PC-3 (cell line): ENCODE measurements around the gene AMPD3. TPM values are rescaled to one million over a fixed set of nuclear protein-coding genes. Genes with fewer than 3 reads are reported as not detected.

Experiments used
- ATAC-seq: fragments of 200-7000 bp; cut with Tn5 transposase; 2 replicates; pipeline ENCODE4 v1.9.1; 2020; ENCODE audit warnings: mild to moderate bottlenecking, moderate library complexity
- BruUV-seq: library from RNA; stranded (reverse); fragments of 400-500 nt; replicated peaks from 2 replicates; lab custom pipeline; 2021; lab: Mats Ljungman, UMichigan
- CTCF ChIA-PET: fragments of 300-600 bp; sonication (Branson Sonifier 250); formaldehyde crosslinking; loops from one replicate; lab custom pipeline; 2022; ENCODE audit warnings: antibody characterized with exemption; lab: Charles Lee
- POLR2A ChIA-PET: fragments of 300-600 bp; sonication (Branson Sonifier 250); formaldehyde crosslinking; loops from one replicate; lab custom pipeline; 2022; ENCODE audit warnings: antibody characterized with exemption; ENCODE audit not compliant: unreplicated experiment; lab: Charles Lee
- DNase-seq: peaks from one replicate; pipeline ENCODE4 v3.0.0-alpha.2; 2015
- H2AFZ ChIP-seq: fragments of 300-600 bp; sonication (generic); 2 replicates; pipeline ENCODE4 v1.6.0; 2016; ENCODE audit warnings: antibody characterized with exemption, low read length
- H3F3A ChIP-seq: fragments of 300-600 bp; sonication (generic); one replicate; pipeline ENCODE4 v1.6.0; 2017; ENCODE audit warnings: antibody characterized with exemption, low read length, control low read depth, mild to moderate bottlenecking; ENCODE audit not compliant: unreplicated experiment
- H3K27ac ChIP-seq: fragments of 300-600 bp; sonication (generic); 2 replicates; pipeline ENCODE4 v1.5.1; 2016; ENCODE audit warnings: mild to moderate bottlenecking, low read length
- H3K27me3 ChIP-seq: fragments of 300-600 bp; sonication (generic); 2 replicates; pipeline ENCODE4 v1.6.1; 2016; ENCODE audit warnings: low read length, mixed read lengths
- H3K36me3 ChIP-seq: fragments of 300-600 bp; sonication (generic); 2 replicates; pipeline ENCODE4 v1.6.1; 2016; ENCODE audit warnings: low read depth, mixed run types, low read length, mixed read lengths
- H3K4me1 ChIP-seq: fragments of 300-600 bp; sonication (generic); 2 replicates; pipeline ENCODE4 v1.5.1; 2016; ENCODE audit warnings: low read length; ENCODE audit not compliant: insufficient read depth
- H3K4me2 ChIP-seq: fragments of 300-600 bp; sonication (generic); 2 replicates; pipeline ENCODE4 v1.6.0; 2016; ENCODE audit warnings: low read length
- H3K4me3 ChIP-seq: fragments of 300-600 bp; sonication (generic); 2 replicates; pipeline ENCODE4 v1.5.1; 2016; ENCODE audit warnings: mild to moderate bottlenecking, low read length, mixed read lengths
- H3K79me2 ChIP-seq: fragments of 300-600 bp; sonication (generic); 2 replicates; pipeline ENCODE4 v1.6.1; 2017; ENCODE audit warnings: low read length, mixed read lengths
- H3K9ac ChIP-seq: fragments of 300-600 bp; sonication (generic); 2 replicates; pipeline ENCODE4 v1.6.0; 2016; ENCODE audit warnings: mild to moderate bottlenecking, low read length
- H3K9me2 ChIP-seq: fragments of 300-600 bp; sonication (generic); replicated peaks from 2 replicates; pipeline ENCODE4 v1.6.1; 2016; ENCODE audit warnings: mixed run types, low read length, mixed read lengths
- H3K9me3 ChIP-seq: fragments of 300-600 bp; sonication (generic); 2 replicates; pipeline ENCODE4 v1.6.1; 2016; ENCODE audit warnings: low read length, mixed read lengths
- H4K20me1 ChIP-seq: fragments of 300-600 bp; sonication (generic); 2 replicates; pipeline ENCODE4 v1.6.1; 2016; ENCODE audit warnings: low read length, mixed read lengths
- EZH2 ChIP-seq: fragments of 300-600 bp; sonication (generic); IDR thresholded peaks from one replicate; pipeline ENCODE4 v1.6.1; 2017; ENCODE audit warnings: antibody characterized with exemption, mild to moderate bottlenecking, low read length; ENCODE audit not compliant: unreplicated experiment
- EZH2phosphoT487 ChIP-seq: fragments of 300-600 bp; sonication (generic); IDR thresholded peaks from 2 replicates; pipeline ENCODE4 v1.6.1; 2018; ENCODE audit warnings: mild to moderate bottlenecking, antibody characterized with exemption, low read length, borderline replicate concordance
- intact Hi-C: fragments of 100-400 bp; cut with micrococcal nuclease; formaldehyde crosslinking; loops from 2 replicates; pipeline ENCODE4 v1.9.0; 2023
- total RNA-seq: library from RNA; depleted of rRNA; stranded (reverse); fragments of >200 nt; gene quantifications from 2 replicates; pipeline ENCODE4 v1.2.3, GENCODE V29; 2014
- TF ChIP-seq, protein P1 (sequence below): fragments of 300-600 bp; sonication (generic); conservative IDR thresholded peaks from 2 replicates; pipeline ENCODE4 v1.5.1; 2017; ENCODE audit warnings: antibody characterized with exemption, low read depth, mild to moderate bottlenecking, low read length

The AMPD3 gene
- total RNA-seq, 1 experiment from 2014 or later, result 11.8 TPM

DNA sequence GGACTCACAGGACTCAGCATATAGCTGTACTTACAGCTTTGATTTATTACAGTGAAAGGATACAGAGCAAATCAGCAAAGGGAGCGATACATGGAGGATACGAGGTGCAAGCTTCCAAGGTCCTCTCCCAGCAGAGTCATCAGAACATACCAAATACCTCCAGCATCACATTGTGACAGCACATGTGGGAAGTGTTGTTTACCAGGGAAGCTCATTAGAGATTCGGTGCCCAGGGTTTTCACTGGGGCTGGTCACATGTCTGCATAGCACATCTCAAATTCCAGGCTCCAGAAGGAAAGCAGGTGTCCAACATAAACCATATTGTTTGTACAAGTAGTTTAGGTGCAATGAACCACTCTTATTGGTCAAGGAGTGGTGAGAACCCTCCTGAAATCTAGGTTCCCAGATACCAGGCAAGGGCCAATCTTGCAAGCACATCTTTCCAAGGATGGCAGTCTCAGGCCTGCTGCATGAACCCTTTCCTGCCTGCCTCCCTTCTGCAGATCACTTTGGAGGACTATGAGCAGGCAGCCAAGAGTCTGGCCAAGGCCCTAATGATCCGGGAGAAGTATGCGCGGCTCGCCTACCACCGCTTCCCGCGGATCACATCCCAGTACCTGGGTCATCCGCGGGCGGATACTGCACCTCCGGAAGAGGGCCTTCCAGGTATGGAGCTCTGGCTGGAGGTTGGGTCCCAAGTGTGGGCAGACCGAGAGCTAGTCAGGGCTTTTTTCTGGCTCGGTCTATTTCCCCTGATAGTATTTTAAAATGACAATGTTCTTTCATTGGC lies 26.7 kb downstream of the AMPD3 start:
- POLR2A ChIA-PET, result no interaction called here
- no TSS peak for BruUV-seq
- Histone ChIP-seq H3K9me3 (no peaks in the 10 kb centered on the region), H2AFZ (no peak overlapping the region), H3K79me2 (no peaks in the 10 kb centered on the region), H3K4me2 (no peak overlapping the region), H3K4me1 (no peaks in the 10 kb centered on the region), H3K9me2 (no peaks in the 10 kb centered on the region), H3K27ac (no peak overlapping the region), H4K20me1 (no peaks in the 10 kb centered on the region), H3K27me3 (no peaks in the 10 kb centered on the region), H3K4me3 (no peak overlapping the region), H3K36me3 (peaks cover 4% of the 10 kb centered on the region; the same call in 1 of the 2 replicates), H3F3A (no peaks in the 10 kb centered on the region), H3K9ac (no peak overlapping the region)
- TF ChIP-seq EZH2 (no peak), EZH2phosphoT487 (no peak)
- TF ChIP-seq, protein P1, sequence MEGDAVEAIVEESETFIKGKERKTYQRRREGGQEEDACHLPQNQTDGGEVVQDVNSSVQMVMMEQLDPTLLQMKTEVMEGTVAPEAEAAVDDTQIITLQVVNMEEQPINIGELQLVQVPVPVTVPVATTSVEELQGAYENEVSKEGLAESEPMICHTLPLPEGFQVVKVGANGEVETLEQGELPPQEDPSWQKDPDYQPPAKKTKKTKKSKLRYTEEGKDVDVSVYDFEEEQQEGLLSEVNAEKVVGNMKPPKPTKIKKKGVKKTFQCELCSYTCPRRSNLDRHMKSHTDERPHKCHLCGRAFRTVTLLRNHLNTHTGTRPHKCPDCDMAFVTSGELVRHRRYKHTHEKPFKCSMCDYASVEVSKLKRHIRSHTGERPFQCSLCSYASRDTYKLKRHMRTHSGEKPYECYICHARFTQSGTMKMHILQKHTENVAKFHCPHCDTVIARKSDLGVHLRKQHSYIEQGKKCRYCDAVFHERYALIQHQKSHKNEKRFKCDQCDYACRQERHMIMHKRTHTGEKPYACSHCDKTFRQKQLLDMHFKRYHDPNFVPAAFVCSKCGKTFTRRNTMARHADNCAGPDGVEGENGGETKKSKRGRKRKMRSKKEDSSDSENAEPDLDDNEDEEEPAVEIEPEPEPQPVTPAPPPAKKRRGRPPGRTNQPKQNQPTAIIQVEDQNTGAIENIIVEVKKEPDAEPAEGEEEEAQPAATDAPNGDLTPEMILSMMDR, result no peak
- DNase-seq (no peak), ATAC-seq (no peak)
- intact Hi-C loops, result no loop called here
- CTCF ChIA-PET, result no interaction called here

DNA sequence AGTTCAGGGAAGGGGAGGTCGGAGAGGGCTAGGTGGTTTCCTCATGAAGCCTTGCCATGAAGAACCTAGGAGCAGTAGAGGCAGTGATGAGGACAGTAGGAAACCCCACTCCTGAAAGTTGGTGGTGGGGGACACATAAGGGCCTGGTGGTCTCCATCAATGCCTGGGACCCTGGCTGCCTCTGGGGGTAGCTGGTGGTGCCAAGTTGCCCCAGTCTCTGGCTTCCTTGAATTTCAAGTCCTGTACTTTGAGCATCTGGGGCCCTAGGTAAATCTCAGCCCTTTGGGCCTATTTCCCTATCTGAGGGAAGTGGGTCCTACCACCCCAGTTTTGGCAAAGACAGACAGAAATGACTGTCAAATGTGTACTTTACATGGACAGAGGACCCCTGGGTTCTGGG lies 28.1 kb downstream of the AMPD3 start:
- H3K27ac ChIP-seq, result no peak overlapping the region
- peaks cover 4% of the 10 kb centered on the region; the same call in 1 of the 2 replicates for H3K36me3 ChIP-seq
- H3K79me2 ChIP-seq, result no peaks in the 10 kb centered on the region
- ChIA-PET CTCF (no interaction called here), POLR2A (no interaction called here)
- peaks cover 9% of the 10 kb centered on the region for H3K4me1 ChIP-seq
- no peaks in the 10 kb centered on the region for H4K20me1 ChIP-seq
- H3K27me3 ChIP-seq, result no peaks in the 10 kb centered on the region
- TF ChIP-seq EZH2phosphoT487 (no peak), EZH2 (no peak)
- TF ChIP-seq, protein P1, result no peak
- H3K9me3 ChIP-seq, result no peaks in the 10 kb centered on the region
- H3F3A ChIP-seq, result no peaks in the 10 kb centered on the region
- no peak overlapping the region for H3K4me2 ChIP-seq
- H3K4me3 ChIP-seq, result no peak overlapping the region
- no peak for DNase-seq
- H3K9me2 ChIP-seq, result no peaks in the 10 kb centered on the region
- intact Hi-C loops, result no loop called here
- no peak overlapping the region for H3K9ac ChIP-seq
- H2AFZ ChIP-seq, result no peak overlapping the region
- BruUV-seq, result no TSS peak
- ATAC-seq, result no peak

DNA sequence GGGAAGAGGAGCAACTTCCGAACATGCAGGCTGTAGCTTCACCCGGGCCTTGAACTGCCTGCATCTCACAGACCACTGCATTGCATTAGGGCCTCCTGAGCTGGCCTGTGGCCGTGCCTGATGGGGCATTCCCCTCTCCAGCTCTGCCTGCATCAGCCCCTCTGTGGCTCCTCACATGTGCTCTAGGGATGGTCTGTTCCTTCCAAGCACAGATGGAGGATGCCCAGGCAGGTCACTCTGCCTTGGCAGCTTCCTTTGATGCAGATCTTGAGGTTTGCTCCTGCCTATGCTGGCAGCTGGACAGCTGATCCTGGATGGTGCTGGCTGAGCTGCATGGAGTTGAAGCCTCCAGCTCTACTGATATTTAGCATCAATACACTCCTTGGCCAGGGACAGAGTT lies 28.5 kb downstream of the AMPD3 start:
- Histone ChIP-seq H3K27me3 (no peaks in the 10 kb centered on the region), H3K4me1 (peaks cover 14% of the 10 kb centered on the region), H3K27ac (no peak overlapping the region), H3K4me2 (no peak overlapping the region), H3K36me3 (peaks cover 4% of the 10 kb centered on the region; the same call in 1 of the 2 replicates), H3K9me2 (no peaks in the 10 kb centered on the region), H3K9ac (no peak overlapping the region), H2AFZ (no peak overlapping the region), H4K20me1 (no peaks in the 10 kb centered on the region), H3K4me3 (no peak overlapping the region), H3K9me3 (no peaks in the 10 kb centered on the region), H3K79me2 (0 out of 2 replicates have a peak, but pooled peaks cover 2% of the 10 kb centered on the region), H3F3A (no peaks in the 10 kb centered on the region)
- ChIA-PET POLR2A (no interaction called here), CTCF (no interaction called here)
- no peak for DNase-seq
- intact Hi-C loops, result no loop called here
- TF ChIP-seq EZH2phosphoT487, result no peak
- TF ChIP-seq, protein P1, result no peak
- TF ChIP-seq EZH2, result no peak
- BruUV-seq, result no TSS peak
- ATAC-seq, result no peak
